B cell (primary cell): ENCODE data around the gene DYNC2H1. TPM values are rescaled to one million over a fixed set of nuclear protein-coding genes. Genes with fewer than 3 reads are reported as not detected.

Experiments
- ATAC-seq: fragments of 200-7000 bp; cut with Tn5 transposase; one replicate; pipeline ENCODE4 v1.10.0; 2021; ENCODE audit warnings: low read depth, mild to moderate bottlenecking, moderate number of reproducible peaks, moderate library complexity
- CTCF ChIA-PET: fragments of 350-600 bp; sonication (Branson Sonifier 250); formaldehyde crosslinking; loops from one replicate; lab custom pipeline; 2021; ENCODE audit warnings: antibody characterized with exemption, inconsistent platforms; lab: Charles Lee
- POLR2A ChIA-PET: fragments of 350-600 bp; sonication (Branson Sonifier 250); formaldehyde crosslinking; loops from one replicate; lab custom pipeline; 2021; ENCODE audit warnings: antibody characterized with exemption; lab: Charles Lee
- DNase-seq: peaks from one replicate; pipeline ENCODE4 v3.0.0; 2013
- H2AFZ ChIP-seq: 2 replicates; pipeline ENCODE4 v1.6.1; 2012; ENCODE audit warnings: mild to moderate bottlenecking, low read depth, low read length; ENCODE audit not compliant: insufficient read depth, poor library complexity, severe bottlenecking
- H3K27ac ChIP-seq, 2 donors: 1 replicate in 1 of 2; 2 replicates in 1 of 2; pipeline ENCODE4 v1.5.1; 2012 to 2013; ENCODE audit warnings: low read length in 2 of 2, mild to moderate bottlenecking in 2 of 2, moderate library complexity in 1 of 2
- H3K27me3 ChIP-seq, 4 experiments: fragments of 200-600 bp in 1 of 4; sonication (generic) in 1 of 4; replicated peaks in 1 of 4; 1 replicate in 2 of 4; 2 replicates in 2 of 4; pipeline versions ENCODE4 v1.6.1 to v1.7.0; 2013 to 2016; ENCODE audit warnings: low read length in 3 of 4, mild to moderate bottlenecking in 2 of 4, mixed read lengths in 1 of 4, moderate library complexity in 1 of 4; ENCODE audit not compliant: insufficient read depth in 4 of 4, control insufficient read depth in 3 of 4; ENCODE audit errors: control extremely low read depth in 1 of 4
- H3K36me3 ChIP-seq, 2 experiments: replicated peaks in 1 of 2; 1 replicate in 1 of 2; 2 replicates in 1 of 2; pipeline versions ENCODE4 v1.6.1 to v1.7.1; 2013; ENCODE audit warnings: low read length in 1 of 2; ENCODE audit not compliant: insufficient read depth in 2 of 2, control insufficient read depth in 1 of 2; ENCODE audit errors: control extremely low read depth in 1 of 2, extremely low read depth in 1 of 2
- H3K4me1 ChIP-seq, 2 donors: fragments of 200-600 bp in 1 of 2; sonication (generic) in 1 of 2; 1 replicate in 1 of 2; 2 replicates in 1 of 2; pipeline versions ENCODE4 v1.5.1 to v1.6.1; 2013 to 2017; ENCODE audit warnings: low read length in 2 of 2; ENCODE audit not compliant: control insufficient read depth in 2 of 2, insufficient read depth in 2 of 2
- H3K4me2 ChIP-seq: replicated peaks from 2 replicates; pipeline ENCODE3; 2012; ENCODE audit warnings: mild to moderate bottlenecking, low read depth, low read length; ENCODE audit not compliant: poor library complexity, severe bottlenecking
- H3K4me3 ChIP-seq, 5 experiments: fragments of 200-600 bp in 1 of 5; sonication (generic) in 1 of 5; 1 replicate in 3 of 5; 2 replicates in 2 of 5; pipeline versions ENCODE4 v1.5.1 to v1.7.0; 2011 to 2016; ENCODE audit warnings: low read length in 4 of 5, mild to moderate bottlenecking in 4 of 5, low read depth in 2 of 5, control low read depth in 1 of 5, moderate library complexity in 1 of 5; ENCODE audit not compliant: insufficient read depth in 1 of 5; ENCODE audit errors: control extremely low read depth in 1 of 5, extremely low read depth in 1 of 5
- H3K79me2 ChIP-seq: fragments of 200-600 bp; sonication (generic); one replicate; pipeline ENCODE4 v1.6.0; 2016; ENCODE audit warnings: low read length; ENCODE audit not compliant: control insufficient read depth, insufficient read depth
- H3K9ac ChIP-seq: fragments of 200-600 bp; sonication (generic); 2 replicates; pipeline ENCODE4 v1.6.1; 2017; ENCODE audit warnings: mild to moderate bottlenecking, low read length, moderate library complexity
- H3K9me3 ChIP-seq, 3 donors: one replicate each; pipeline versions ENCODE4 v1.6.1 to v1.7.1; 2013; ENCODE audit warnings: low read length in 2 of 3; ENCODE audit not compliant: control insufficient read depth in 2 of 3, insufficient read depth in 1 of 3; ENCODE audit errors: control extremely low read depth in 1 of 3
- H4K20me1 ChIP-seq: 2 replicates; pipeline ENCODE4 v1.6.0; 2012; ENCODE audit warnings: mild to moderate bottlenecking, low read length; ENCODE audit not compliant: insufficient read depth, control insufficient read depth, poor library complexity, severe bottlenecking
- H3K27ac Mint-ChIP-seq: one replicate; pipeline ENCODE4 v1.8.0; 2021; ENCODE audit warnings: mixed read lengths
- H3K27me3 Mint-ChIP-seq: one replicate; pipeline ENCODE4 v1.8.0; 2021; ENCODE audit warnings: mixed read lengths
- H3K4me1 Mint-ChIP-seq: one replicate; pipeline ENCODE4 v1.8.0; 2021; ENCODE audit warnings: mixed read lengths
- H3K4me3 Mint-ChIP-seq: one replicate; pipeline ENCODE4 v1.8.0; 2021; ENCODE audit warnings: mixed read lengths
- H3K9me3 Mint-ChIP-seq: one replicate; pipeline ENCODE4 v1.8.0; 2022; ENCODE audit warnings: mixed read lengths; ENCODE audit not compliant: insufficient read depth
- EZH2 ChIP-seq: IDR thresholded peaks from 2 replicates; pipeline ENCODE4 v1.6.1; 2012; ENCODE audit warnings: borderline replicate concordance, low read depth, mild to moderate bottlenecking, moderate library complexity, low read length; ENCODE audit not compliant: insufficient read depth, poor library complexity, severe bottlenecking
- WGBS: methylation state at CpG from one replicate; pipeline ENCODE4 v1.1.5; 2013; ENCODE audit warnings: missing lambda C conversion rate; ENCODE audit not compliant: insufficient coverage; 5-methylcytosine and 5-hydroxymethylcytosine counted together
- intact Hi-C: fragments of 100-400 bp; cut with micrococcal nuclease; formaldehyde crosslinking; loops from one replicate; pipeline ENCODE4 v1.10.0; 2022
- polyA plus RNA-seq: library from polyadenylated mRNA; depleted of rRNA; stranded (reverse); fragments of >200 nt; gene quantifications from 2 replicates; pipeline ENCODE4 v1.2.3, GENCODE V29; 2012
- small RNA-seq: library from RNA; depleted of rRNA; stranded (forward); fragments of <200 nt; gene quantifications from one replicate; pipeline ENCODE3, GENCODE V24; 2012; ENCODE audit warnings: low replicate concordance, low read depth; ENCODE audit not compliant: insufficient read length
- total RNA-seq, 2 donors: library from RNA; stranded (reverse); fragments of 120-200 nt in 1 of 2; gene quantifications; 1 replicate in 1 of 2; 2 replicates in 1 of 2; pipeline versions ENCODE4 v1.2.3 to v1.2.4, GENCODE V29; 2013 to 2022
- TF ChIP-seq, protein P1 (sequence below): fragments of 200-600 bp; IDR thresholded peaks from one replicate; pipeline ENCODE4 v1.8.0; 2022; ENCODE audit warnings: antibody characterized with exemption, mild to moderate bottlenecking

DYNC2H1 gene
- total and polyA plus RNA-seq, 2 donors (not counting 1 experiment from before 2014, with no cell fraction given) = 0.92 to 7.8 TPM

DNA sequence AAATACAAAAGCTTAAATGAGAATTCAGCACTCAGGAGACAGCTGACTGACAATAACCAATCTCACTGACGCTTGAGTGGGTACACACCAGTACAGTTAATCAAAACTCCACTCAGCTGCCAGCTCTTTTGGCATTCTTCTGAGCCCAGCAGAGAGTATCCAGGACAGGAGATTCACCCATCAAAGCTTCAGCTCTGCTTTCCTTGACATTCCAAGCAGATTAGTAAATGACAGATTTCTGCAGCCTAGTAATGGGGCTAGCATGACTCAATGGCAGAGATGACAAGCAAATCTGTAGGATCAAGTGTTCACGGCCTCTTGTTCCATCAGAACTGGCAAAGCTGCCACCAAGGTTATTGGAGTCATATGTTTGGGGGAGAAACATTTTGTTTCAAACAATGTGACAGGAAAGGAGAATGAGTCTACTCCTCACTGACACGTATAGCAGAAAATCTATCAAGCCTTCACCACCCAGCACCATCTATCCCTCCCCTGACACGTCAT, 420.0 kb downstream of the DYNC2H1 start:
- no peak for ATAC-seq
- H3K4me1 Mint-ChIP-seq = no peaks in the 10 kb centered on the region
- no peak for DNase-seq
- Histone ChIP-seq H3K36me3 (no peaks in the 10 kb centered on the region), H2AFZ (no peak overlapping the region), H3K27ac (no peak overlapping the region), H4K20me1 (no peaks in the 10 kb centered on the region), H3K27me3 (no peaks in the 10 kb centered on the region), H3K79me2 (no peaks in the 10 kb centered on the region), H3K9me3 (no peaks in the 10 kb centered on the region), H3K4me2 (no peak overlapping the region), H3K4me3 (no peak overlapping the region), H3K9ac (no peak overlapping the region), H3K4me1 (no peaks in the 10 kb centered on the region)
- WGBS = 85% methylated on average over 1 of the region's 4 CpGs
- ChIA-PET POLR2A (no interaction called here), CTCF (no interaction called here)
- no peak overlapping the region for H3K27ac Mint-ChIP-seq
- H3K27me3 Mint-ChIP-seq = no peaks in the 10 kb centered on the region
- intact Hi-C loops = no loop called here
- no peak overlapping the region for H3K4me3 Mint-ChIP-seq
- no peaks in the 10 kb centered on the region for H3K9me3 Mint-ChIP-seq
- TF ChIP-seq EZH2 = no peak
- TF ChIP-seq, protein P1, sequence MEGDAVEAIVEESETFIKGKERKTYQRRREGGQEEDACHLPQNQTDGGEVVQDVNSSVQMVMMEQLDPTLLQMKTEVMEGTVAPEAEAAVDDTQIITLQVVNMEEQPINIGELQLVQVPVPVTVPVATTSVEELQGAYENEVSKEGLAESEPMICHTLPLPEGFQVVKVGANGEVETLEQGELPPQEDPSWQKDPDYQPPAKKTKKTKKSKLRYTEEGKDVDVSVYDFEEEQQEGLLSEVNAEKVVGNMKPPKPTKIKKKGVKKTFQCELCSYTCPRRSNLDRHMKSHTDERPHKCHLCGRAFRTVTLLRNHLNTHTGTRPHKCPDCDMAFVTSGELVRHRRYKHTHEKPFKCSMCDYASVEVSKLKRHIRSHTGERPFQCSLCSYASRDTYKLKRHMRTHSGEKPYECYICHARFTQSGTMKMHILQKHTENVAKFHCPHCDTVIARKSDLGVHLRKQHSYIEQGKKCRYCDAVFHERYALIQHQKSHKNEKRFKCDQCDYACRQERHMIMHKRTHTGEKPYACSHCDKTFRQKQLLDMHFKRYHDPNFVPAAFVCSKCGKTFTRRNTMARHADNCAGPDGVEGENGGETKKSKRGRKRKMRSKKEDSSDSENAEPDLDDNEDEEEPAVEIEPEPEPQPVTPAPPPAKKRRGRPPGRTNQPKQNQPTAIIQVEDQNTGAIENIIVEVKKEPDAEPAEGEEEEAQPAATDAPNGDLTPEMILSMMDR = no peak

Small RNA genes within 50 kb of the gene (small RNA-seq; reads per million reads assigned to genes)
- not detected for gene AP003461.1

Other genes with a start within 250 kb of the DYNC2H1 start
- not detected in 2 replicates for gene MMP12, start 234.4 kb upstream of the DYNC2H1 start, total RNA-seq
- gene MMP12, start 234.4 kb upstream of the DYNC2H1 start, polyA plus RNA-seq = not detected in 2 replicates
- gene MMP13, start 153.7 kb upstream of the DYNC2H1 start, total RNA-seq = not detected in 2 replicates
- not detected in 2 replicates for gene MMP13, start 153.7 kb upstream of the DYNC2H1 start, polyA plus RNA-seq
- gene DCUN1D5, start 17.3 kb upstream of the DYNC2H1 start, total RNA-seq = 13.1 and 14.2 TPM in 2 replicates
- gene DCUN1D5, start 17.3 kb upstream of the DYNC2H1 start, polyA plus RNA-seq = 11.9 and 13.1 TPM in 2 replicates